GM12878 (cell line): ENCODE data around the gene OOSP4B.

Experiments
- BRCA1 ChIP-seq: IDR thresholded peaks from 2 replicates; pipeline ENCODE4 v1.6.1; 2011; ENCODE audit warnings: low read depth, low read length, improper control_type of control experiment
- CHD4 ChIP-seq: fragments of 200-600 bp; sonication (generic); IDR thresholded peaks from 2 replicates; pipeline ENCODE4 v1.6.1; 2016; ENCODE audit warnings: mild to moderate bottlenecking
- CTCF ChIP-seq, 3 experiments: IDR thresholded peaks in 2 of 3; conservative IDR thresholded peaks in 1 of 3; 2 replicates each; pipeline ENCODE4 v1.5.1; 2011; ENCODE audit warnings: low read depth in 3 of 3, low read length in 3 of 3, mild to moderate bottlenecking in 3 of 3, control low read depth in 2 of 3, moderate library complexity in 2 of 3, inconsistent platforms in 1 of 3, mixed read lengths in 1 of 3; ENCODE audit not compliant: control insufficient read depth in 2 of 3, insufficient read depth in 1 of 3; ENCODE audit errors: extremely low read depth in 1 of 3
- NFYA ChIP-seq: IDR thresholded peaks from 2 replicates; pipeline ENCODE4 v1.6.1; 2011; ENCODE audit warnings: low read depth, mild to moderate bottlenecking, low read length, improper control_type of control experiment, borderline replicate concordance
- RAD21 ChIP-seq: IDR thresholded peaks from 2 replicates; pipeline ENCODE4 v1.6.1; 2011; ENCODE audit warnings: mild to moderate bottlenecking, low read depth, low read length, moderate library complexity; ENCODE audit not compliant: insufficient read depth
- RCOR1 ChIP-seq: conservative IDR thresholded peaks from 2 replicates; pipeline ENCODE4 v1.6.1; 2012; ENCODE audit warnings: low read depth, low read length, improper control_type of control experiment
- RFX5 ChIP-seq: IDR thresholded peaks from 2 replicates; pipeline ENCODE4 v1.6.1; 2011; ENCODE audit warnings: low read depth, low read length, improper control_type of control experiment
- ZNF687 ChIP-seq: fragments of 450-650 bp; IDR thresholded peaks from 2 replicates; pipeline ENCODE4 v1.6.1; 2017; ENCODE audit warnings: mild to moderate bottlenecking, moderate library complexity
- TF ChIP-seq, protein P1 (sequence below): IDR thresholded peaks from 2 replicates; pipeline ENCODE4 v1.6.1; 2011; ENCODE audit warnings: borderline replicate concordance, low read depth, mild to moderate bottlenecking, moderate library complexity, low read length; ENCODE audit not compliant: insufficient read depth, poor library complexity, severe bottlenecking

DNA sequence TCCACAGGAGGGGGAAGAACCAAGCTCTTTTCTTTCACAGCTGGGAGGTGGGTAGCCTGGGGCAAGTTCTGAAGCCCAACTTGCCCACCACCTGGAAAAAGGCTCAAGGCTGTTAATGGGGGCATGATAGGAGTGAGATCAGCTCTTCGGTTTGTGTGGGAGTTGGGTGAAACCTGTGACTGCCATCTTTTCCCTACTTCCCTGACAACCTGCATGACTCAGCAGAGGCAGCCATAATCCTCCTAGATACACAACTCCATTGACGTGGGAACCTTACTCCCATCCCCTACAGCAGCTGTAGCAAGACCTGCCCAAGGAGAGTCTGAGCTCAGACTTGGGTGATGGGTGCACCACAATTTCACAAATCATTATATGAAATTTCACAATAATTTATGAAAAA lies 13.3 kb upstream of the OOSP4B start:
- no peak for TF ChIP-seq CHD4
- TF ChIP-seq RAD21, result no peak
- no peak for TF ChIP-seq CTCF (IDR thresholded peaks at IDR 0.05 in 2 of 3, conservative IDR thresholded peaks at IDR 0.05 in 1 of 3; ENCODE audit: control insufficient read depth in 2 of 3, extremely low read depth in 1 of 3, insufficient read depth in 1 of 3, low read depth in 3 of 3, low read length in 3 of 3)
- TF ChIP-seq BRCA1, result no peak
- no peak for TF ChIP-seq RCOR1
- no peak for TF ChIP-seq RFX5
- TF ChIP-seq, protein P1, sequence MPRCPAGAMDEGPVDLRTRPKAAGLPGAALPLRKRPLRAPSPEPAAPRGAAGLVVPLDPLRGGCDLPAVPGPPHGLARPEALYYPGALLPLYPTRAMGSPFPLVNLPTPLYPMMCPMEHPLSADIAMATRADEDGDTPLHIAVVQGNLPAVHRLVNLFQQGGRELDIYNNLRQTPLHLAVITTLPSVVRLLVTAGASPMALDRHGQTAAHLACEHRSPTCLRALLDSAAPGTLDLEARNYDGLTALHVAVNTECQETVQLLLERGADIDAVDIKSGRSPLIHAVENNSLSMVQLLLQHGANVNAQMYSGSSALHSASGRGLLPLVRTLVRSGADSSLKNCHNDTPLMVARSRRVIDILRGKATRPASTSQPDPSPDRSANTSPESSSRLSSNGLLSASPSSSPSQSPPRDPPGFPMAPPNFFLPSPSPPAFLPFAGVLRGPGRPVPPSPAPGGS, result no peak
- no peak for TF ChIP-seq ZNF687
- no peak for TF ChIP-seq NFYA
